ENCODE results near the gene CAPG.

CAPG gene

DNA sequence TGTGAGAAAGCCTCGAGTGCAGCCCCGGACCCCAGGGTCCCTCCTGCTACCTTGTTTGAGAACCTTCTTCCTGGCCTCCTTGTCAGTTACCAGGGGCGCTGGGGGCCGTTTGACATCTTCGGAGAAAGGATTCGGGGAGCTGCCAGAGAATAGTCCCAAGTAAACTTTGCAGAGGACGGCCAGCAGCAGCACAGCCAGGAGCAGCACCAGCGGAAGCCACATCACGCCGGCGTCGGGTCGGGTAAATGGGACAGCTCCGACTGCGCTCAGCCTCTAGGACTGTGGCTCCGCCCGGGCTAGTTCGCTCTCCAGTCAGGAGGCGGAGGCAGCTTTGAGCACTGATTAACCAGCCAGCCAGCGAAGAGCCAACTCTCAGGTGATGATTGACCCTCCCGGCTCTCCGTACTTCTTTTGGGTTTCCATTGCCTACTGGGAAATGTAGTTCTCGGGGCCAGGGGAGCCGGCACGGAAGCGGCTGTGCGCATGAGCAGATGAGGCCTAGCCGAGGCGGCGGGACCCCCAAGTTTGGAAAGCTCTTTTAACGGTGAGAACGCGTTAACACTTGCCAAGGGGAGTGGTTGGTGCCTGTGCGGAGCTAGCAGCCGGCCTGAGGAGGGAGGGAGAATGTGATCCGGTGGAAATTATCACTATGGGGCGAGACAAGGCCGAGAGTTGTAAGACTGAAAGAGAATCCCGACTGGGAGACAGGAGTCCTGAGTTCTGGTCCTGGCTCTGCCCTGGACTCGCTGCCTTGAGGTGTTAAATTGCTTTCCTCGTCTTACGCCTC, 55.7 kb downstream of the CAPG start, which contains the start of the genes ELMOD3 and RETSAT:
ELMOD3 (plus strand) TSS at position 484 of the 787 bp plus-strand sequence. CDS start 2,430 bp downstream, outside the sequence.
RETSAT (minus strand) TSS at position 243 of the 787 bp plus-strand sequence; CDS start at position 222, 21 bp downstream.
- peak; percentile 98 for DNase-seq

- DNase-seq = no peak
These were observed 56.3 kb downstream of the CAPG start for GRCh38 chr2:85353876-85354285.

DNA sequence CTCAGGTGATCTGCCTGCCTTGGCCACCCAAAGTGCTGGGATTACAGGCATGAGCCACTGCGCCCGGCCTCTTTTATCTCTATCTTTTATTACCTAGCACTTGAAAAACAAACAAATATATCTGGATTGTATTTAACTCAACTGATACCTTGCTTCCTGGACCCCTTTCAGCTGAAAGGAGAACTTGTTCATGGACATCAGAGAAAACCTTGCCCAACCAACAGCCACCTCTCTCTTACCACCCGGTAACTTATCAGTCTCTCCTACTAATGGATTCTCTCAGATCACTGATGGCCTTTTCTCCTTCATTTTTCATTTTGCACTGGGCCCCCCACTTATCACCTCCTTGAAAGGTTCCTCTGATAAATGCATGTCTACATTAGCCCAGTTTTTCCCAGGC, 62.6 kb downstream of the CAPG start:
- DNase-seq = no peak

All from NK-92 treated with Interleukin-12 subunit alpha and Interleukin-12 subunit beta, amount 100 ng/mL, for 24 hours (cell line).